Measurements from ENCODE around the gene RAB13. TPM values are rescaled to one million over a fixed set of nuclear protein-coding genes. Genes with fewer than 3 reads are reported as not detected.
A peak's percentile ranks its signal among the peaks of the same experiment; 100 is the strongest.
"Not testable (repeated sequence)": the region's sequence is repeated elsewhere in the genome, so short reads cannot be mapped to it uniquely, and the experiment has no call there.

Gene RAB13
- total RNA-seq, 1 experiment from 2014 or later: 36.5 TPM

GRCh38 chr1:153987621-153988020 is 1.5 kb upstream of the RAB13 start:
- no peaks in the 10 kb centered on the region for H3K27me3 ChIP-seq
- no peak overlapping the region for H3K27ac ChIP-seq
- no peaks in the 10 kb centered on the region for H3K9me3 ChIP-seq (replicated peaks)
- no peak overlapping the region for H3K4me3 ChIP-seq
- DNase-seq: no peak
- no peaks in the 10 kb centered on the region; the same call in none of the 2 replicates for H3K4me1 ChIP-seq
- peaks cover 21% of the 10 kb centered on the region for H3K36me3 ChIP-seq

GRCh38 chr1:153985341-153985912 is 712 bp downstream of the RAB13 start:
- Histone ChIP-seq H3K27ac (peak overlapping the region; percentile 43; the same call in 1 of the 2 replicates), H3K27me3 (no peaks in the 10 kb centered on the region), H3K4me1 (no peaks in the 10 kb centered on the region; the same call in none of the 2 replicates), H3K9me3 (replicated peaks) (no peaks in the 10 kb centered on the region), H3K4me3 (peak overlapping the region; percentile 86), H3K36me3 (peaks cover 5% of the 10 kb centered on the region)
- DNase-seq: no peak

GRCh38 chr1:153984123-153984894 is 1.8 kb downstream of the RAB13 start:
- Histone ChIP-seq H3K27me3 (no peaks in the 10 kb centered on the region), H3K9me3 (replicated peaks) (no peaks in the 10 kb centered on the region), H3K4me3 (no peak overlapping the region), H3K4me1 (no peaks in the 10 kb centered on the region; the same call in none of the 2 replicates), H3K27ac (no peak overlapping the region), H3K36me3 (peaks cover 5% of the 10 kb centered on the region)
- DNase-seq: no peak

GRCh38 chr1:153981735-153982134 is 4.4 kb downstream of the RAB13 start:
- DNase-seq; H3K27ac ChIP-seq; H3K27me3 ChIP-seq; H3K4me1 ChIP-seq; H3K9me3 ChIP-seq (replicated peaks); H3K36me3 ChIP-seq; H3K4me3 ChIP-seq: not testable (repeated sequence)

- DNase-seq; H3K9me3 ChIP-seq (replicated peaks); H3K27ac ChIP-seq; H3K27me3 ChIP-seq; H3K4me3 ChIP-seq; H3K4me1 ChIP-seq: not testable (repeated sequence)
- H3K36me3 ChIP-seq: peaks cover 17% of the 10 kb centered on the region
Measured at GRCh38 chr1:153979091-153979490, 7.0 kb downstream of the RAB13 start.

GRCh38 chr1:153978274-153978909 is 7.7 kb downstream of the RAB13 start:
- no peaks in the 10 kb centered on the region for H3K9me3 ChIP-seq (replicated peaks)
- peaks cover 20% of the 10 kb centered on the region for H3K36me3 ChIP-seq
- DNase-seq: no peak
- H3K27ac ChIP-seq: peak overlapping the region; percentile 80; the same call in 1 of the 2 replicates
- H3K4me3 ChIP-seq: peak overlapping the region; percentile 97
- 0 out of 2 replicates have a peak, but pooled peaks cover 5% of the 10 kb centered on the region for H3K4me1 ChIP-seq
- H3K27me3 ChIP-seq: no peaks in the 10 kb centered on the region

- Histone ChIP-seq H3K27ac (peak within 1 kb of the TSS; percentile 80), H3K27me3 (no peaks in the 10 kb centered on the region), H3K4me3 (peak within 1 kb of the TSS; percentile 97), H3K4me1 (0 out of 2 replicates have a peak, but pooled peaks cover 5% of the 10 kb centered on the region), H3K9me3 (replicated peaks) (no peaks in the 10 kb centered on the region), H3K36me3 (peaks cover 18% of the 10 kb centered on the region)
- DNase-seq: peak; percentile 81 to 85
Measured at GRCh38 chr1:153977250-153978240, 8.6 kb downstream of the RAB13 start, which contains the start of gene JTB. JTB (minus strand) TSS chr1:153977674; CDS start chr1:153977252, 422 bp downstream.

GRCh38 chr1:153976819-153977249 is 9.3 kb downstream of the RAB13 start:
- Histone ChIP-seq H3K9me3 (replicated peaks) (no peaks in the 10 kb centered on the region), H3K4me3 (peak overlapping the region; percentile 97), H3K27ac (peak overlapping the region; percentile 80), H3K36me3 (peaks cover 18% of the 10 kb centered on the region), H3K4me1 (0 out of 2 replicates have a peak, but pooled peaks cover 5% of the 10 kb centered on the region), H3K27me3 (no peaks in the 10 kb centered on the region)
- DNase-seq: no peak

GRCh38 chr1:153973525-153973924 is 12.6 kb downstream of the RAB13 start:
- peaks cover 18% of the 10 kb centered on the region for H3K36me3 ChIP-seq
- H3K4me3 ChIP-seq: no peak overlapping the region
- no peak overlapping the region for H3K27ac ChIP-seq
- H3K27me3 ChIP-seq: no peaks in the 10 kb centered on the region
- 0 out of 2 replicates have a peak, but pooled peaks cover 4% of the 10 kb centered on the region for H3K4me1 ChIP-seq
- no peaks in the 10 kb centered on the region for H3K9me3 ChIP-seq (replicated peaks)
- no peak for DNase-seq

- H3K4me3 ChIP-seq: no peak overlapping the region
- H3K4me1 ChIP-seq: no peaks in the 10 kb centered on the region
- no peak overlapping the region for H3K27ac ChIP-seq
- peaks cover 18% of the 10 kb centered on the region for H3K36me3 ChIP-seq
- no peaks in the 10 kb centered on the region for H3K9me3 ChIP-seq (replicated peaks)
- no peaks in the 10 kb centered on the region for H3K27me3 ChIP-seq
- no peak for DNase-seq
Measured at GRCh38 chr1:153973071-153973470, 13.1 kb downstream of the RAB13 start.

GRCh38 chr1:153970346-153970745 is 15.8 kb downstream of the RAB13 start:
- Histone ChIP-seq H3K27me3 (no peaks in the 10 kb centered on the region), H3K4me1 (no peaks in the 10 kb centered on the region), H3K27ac (no peak overlapping the region), H3K9me3 (replicated peaks) (no peaks in the 10 kb centered on the region), H3K4me3 (no peak overlapping the region), H3K36me3 (peaks cover 14% of the 10 kb centered on the region)
- no peak for DNase-seq

- H3K36me3 ChIP-seq: 0 out of 2 replicates have a peak, but pooled peaks cover 5% of the 10 kb centered on the region
- H3K27me3 ChIP-seq: no peaks in the 10 kb centered on the region
- no peak overlapping the region for H3K27ac ChIP-seq
- no peaks in the 10 kb centered on the region for H3K4me1 ChIP-seq
- H3K4me3 ChIP-seq: no peak overlapping the region
- no peak for DNase-seq
- H3K9me3 ChIP-seq (replicated peaks): no peaks in the 10 kb centered on the region
Measured at GRCh38 chr1:153968972-153969371, 17.2 kb downstream of the RAB13 start.

GRCh38 chr1:153968408-153968807 is 17.7 kb downstream of the RAB13 start:
- no peaks in the 10 kb centered on the region for H3K36me3 ChIP-seq
- DNase-seq: no peak
- no peaks in the 10 kb centered on the region for H3K27me3 ChIP-seq
- H3K9me3 ChIP-seq (replicated peaks): no peaks in the 10 kb centered on the region
- H3K4me1 ChIP-seq: no peaks in the 10 kb centered on the region
- H3K27ac ChIP-seq: no peak overlapping the region
- peak overlapping the region; percentile 64 for H3K4me3 ChIP-seq

GRCh38 chr1:153968000-153968363 is 18.2 kb downstream of the RAB13 start:
- Histone ChIP-seq H3K4me3 (peak overlapping the region; percentile 64), H3K36me3 (no peaks in the 10 kb centered on the region), H3K27ac (peak overlapping the region; percentile 79), H3K9me3 (replicated peaks) (no peaks in the 10 kb centered on the region), H3K27me3 (no peaks in the 10 kb centered on the region), H3K4me1 (no peaks in the 10 kb centered on the region)
- DNase-seq: no peak

All from SJCRH30 (cell line).